AG04449 (cell line): ENCODE measurements around the gene CTNNA3.

Experiments
- CTCF ChIA-PET: fragments of 350-600 bp; formaldehyde crosslinking; extraction: SDS; loops from one replicate; lab custom pipeline; 2021; ENCODE audit warnings: antibody characterized with exemption; lab: Yijun Ruan, JAX
- POLR2A ChIA-PET: fragments of 400-600, 350-600 bp; formaldehyde crosslinking; extraction: SDS; loops from one replicate; lab custom pipeline; 2020; ENCODE audit warnings: antibody characterized with exemption, inconsistent platforms; lab: Yijun Ruan, JAX
- DNase-seq: peaks from one replicate; pipeline ENCODE4 v3.0.0-alpha.2; 2010; ENCODE audit warnings: low read depth, low spot score
- H3K4me3 ChIP-seq: 2 replicates; pipeline ENCODE4 v1.5.1; 2011; ENCODE audit warnings: low read depth, mild to moderate bottlenecking, control low read depth, low read length
- CTCF ChIP-seq: IDR thresholded peaks from one replicate; pipeline ENCODE4 v1.5.1; 2011; ENCODE audit warnings: mild to moderate bottlenecking, moderate library complexity, low read length, control low read depth, inconsistent platforms; ENCODE audit not compliant: insufficient read depth; ENCODE audit errors: missing control alignments

Gene CTNNA3

DNA sequence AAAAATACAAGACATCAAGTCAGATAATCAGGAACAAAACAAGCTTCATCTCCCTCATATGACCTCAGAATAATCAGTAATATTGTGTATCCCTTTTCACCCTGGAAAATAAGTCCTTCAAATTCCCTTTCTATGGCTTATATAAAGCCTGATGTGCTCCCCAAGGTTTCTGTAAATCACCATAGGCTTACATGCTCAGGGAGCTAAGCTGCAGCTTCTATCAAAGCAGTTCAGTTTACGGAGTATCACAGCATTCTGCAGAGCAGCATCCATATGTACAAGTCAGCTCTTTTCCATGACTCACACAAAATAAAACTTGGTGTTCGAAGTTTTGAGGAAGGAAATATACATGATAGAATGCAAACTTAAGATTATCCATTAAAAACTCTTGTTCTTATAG lies 544.5 kb downstream of the CTNNA3 start:
- TF ChIP-seq CTCF: no peak
- POLR2A ChIA-PET: no interaction called here
- CTCF ChIA-PET: no interaction called here
- no peak overlapping the region for H3K4me3 ChIP-seq
- DNase-seq: no peak

DNA sequence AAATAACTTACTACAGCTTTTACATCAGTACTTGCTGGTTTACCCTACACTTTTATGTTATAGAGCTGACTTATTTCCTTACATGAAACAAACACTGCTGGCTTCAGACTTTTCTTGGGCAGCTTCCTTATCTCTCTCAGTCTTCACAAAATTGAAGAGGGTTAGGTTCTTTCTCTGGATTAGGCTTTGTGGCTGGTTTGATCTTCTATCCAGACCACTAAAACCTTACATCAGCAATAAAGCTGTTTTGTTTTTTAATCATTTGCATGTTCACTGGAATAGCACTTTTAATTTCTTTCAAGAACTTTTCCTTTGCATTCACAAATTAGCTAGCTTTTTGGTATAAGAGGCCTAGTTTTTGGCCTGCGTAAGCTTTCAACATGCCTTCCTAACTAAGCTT lies 551.5 kb downstream of the CTNNA3 start:
- no peak for TF ChIP-seq CTCF
- no peak for DNase-seq
- no peak overlapping the region for H3K4me3 ChIP-seq
- CTCF ChIA-PET: no interaction called here
- POLR2A ChIA-PET: no interaction called here

- ChIA-PET POLR2A (no interaction called here), CTCF (no interaction called here)
- DNase-seq: no peak
- no peak overlapping the region for H3K4me3 ChIP-seq
- no peak for TF ChIP-seq CTCF
Measured at GRCh38 chr10:67141300-67141699, 554.7 kb downstream of the CTNNA3 start.

DNA sequence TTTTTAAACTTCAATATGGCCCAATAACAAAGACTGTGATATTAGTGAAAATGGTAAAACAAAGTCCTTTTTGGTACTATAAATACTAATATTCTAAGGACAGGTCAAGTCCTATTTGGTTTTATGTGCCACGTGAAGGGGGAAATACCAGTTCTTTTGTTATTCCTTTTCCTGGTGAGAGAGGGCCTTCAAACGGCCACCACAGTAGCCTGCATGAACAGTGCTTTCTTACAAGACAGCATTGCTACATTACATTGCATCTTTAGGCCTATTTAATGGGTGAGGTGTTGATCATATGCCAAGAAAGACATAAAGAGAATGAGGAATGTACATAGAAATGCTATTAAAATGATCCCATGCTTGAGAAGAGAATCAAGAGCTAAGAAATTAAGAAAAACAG lies 555.4 kb downstream of the CTNNA3 start:
- no peak for DNase-seq
- ChIA-PET POLR2A (no interaction called here), CTCF (no interaction called here)
- no peak for TF ChIP-seq CTCF
- no peak overlapping the region for H3K4me3 ChIP-seq

DNA sequence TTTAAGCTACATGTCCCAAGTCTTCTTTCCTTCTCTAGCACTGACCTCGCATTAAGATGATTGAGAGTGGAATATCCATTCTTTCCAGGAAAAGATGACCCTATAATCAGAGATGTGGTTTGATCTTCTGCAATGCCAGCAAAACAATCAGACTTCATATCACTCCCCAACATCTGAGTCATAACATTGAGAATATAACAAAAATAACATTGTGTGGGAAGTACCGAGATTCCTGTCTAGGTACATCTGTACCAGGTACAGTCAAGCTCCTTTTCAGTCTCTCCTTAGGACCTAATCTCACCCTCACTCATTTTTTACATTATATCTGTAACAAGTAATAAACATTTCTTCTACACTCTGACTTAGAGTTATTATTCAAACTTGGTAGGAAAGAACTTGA lies 568.6 kb downstream of the CTNNA3 start:
- ChIA-PET POLR2A (no interaction called here), CTCF (no interaction called here)
- no peak overlapping the region for H3K4me3 ChIP-seq
- TF ChIP-seq CTCF: no peak
- DNase-seq: no peak

DNA sequence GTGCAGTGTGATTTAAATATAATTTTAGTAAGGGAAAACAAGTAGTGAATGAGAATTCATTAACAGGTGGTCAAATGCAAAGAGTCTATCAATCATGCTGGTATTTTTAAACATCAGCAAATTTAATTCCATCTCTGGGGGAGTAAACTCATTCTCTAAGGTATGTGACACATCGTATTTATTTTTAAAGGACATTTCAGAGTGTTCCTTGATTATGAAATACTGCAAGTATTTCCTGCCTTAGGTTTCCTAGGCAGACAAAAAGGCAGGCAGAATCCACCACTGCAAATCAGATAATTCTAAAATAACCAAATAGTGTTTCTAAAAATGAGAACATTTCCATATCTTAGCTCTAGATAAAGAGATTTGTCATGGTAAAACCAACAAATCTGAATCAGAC lies 576.3 kb downstream of the CTNNA3 start:
- ChIA-PET CTCF (no interaction called here), POLR2A (no interaction called here)
- no peak for DNase-seq
- TF ChIP-seq CTCF: no peak
- no peak overlapping the region for H3K4me3 ChIP-seq
